GM19372 (cell line): ENCODE data around the gene RSU1.
"Not testable (repeated sequence)": the region's sequence is repeated elsewhere in the genome, so short reads cannot be mapped to it uniquely, and the experiment has no call there.

ENCODE experiments used
- ATAC-seq: cut with Tn5 transposase; IDR thresholded peaks from one replicate; pipeline ENCODE4 v1.9.1; 2021; ENCODE audit warnings: mild to moderate bottlenecking, low read depth, moderate library complexity; ENCODE audit not compliant: unreplicated experiment

RSU1 gene

DNA sequence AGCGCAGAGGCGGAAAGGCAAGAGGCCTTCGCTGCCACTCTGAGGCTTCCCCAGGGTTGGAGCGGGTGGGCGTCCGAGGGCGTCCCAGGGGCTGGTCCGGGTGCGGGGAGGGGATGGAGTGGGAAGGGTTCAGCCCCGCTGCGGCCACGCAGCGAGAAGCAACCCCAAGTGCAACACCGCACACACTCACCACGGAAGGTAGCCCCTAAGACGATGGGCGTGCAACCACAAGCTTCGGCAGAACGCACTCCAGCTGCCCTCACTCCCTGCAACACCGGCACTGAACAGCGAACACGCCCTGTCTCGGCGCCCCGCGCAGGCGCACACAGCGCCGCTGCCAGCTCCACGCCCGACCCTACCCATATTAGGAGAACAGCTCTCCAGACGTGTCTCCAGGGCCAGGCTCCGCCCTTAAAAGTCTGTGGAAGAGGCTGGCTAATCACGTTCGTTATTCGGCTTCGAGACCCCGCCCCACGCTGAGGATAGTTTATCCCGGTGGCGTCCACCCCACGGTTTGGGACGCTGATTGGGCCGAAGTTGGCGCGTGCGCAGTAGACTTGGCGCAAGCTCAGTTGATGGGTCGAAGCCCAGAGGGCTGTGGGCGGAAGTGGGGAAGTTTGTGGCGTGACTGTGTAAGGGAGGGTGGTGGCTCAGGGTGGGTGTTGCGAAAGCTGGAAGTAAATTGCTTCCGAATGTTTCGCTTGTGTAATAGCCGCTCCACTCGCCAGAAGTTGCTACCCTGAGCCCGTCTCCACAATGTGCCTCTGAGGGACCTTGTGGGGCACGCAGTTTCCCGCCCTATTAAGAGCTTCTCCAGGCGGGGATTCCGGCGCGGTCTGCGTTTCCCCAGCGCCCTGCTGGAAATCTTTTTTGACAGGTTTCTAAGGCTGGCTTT, at the start of gene RSU1:
Gene RSU1 (minus strand): TSS at position 300 of the 895 bp plus-strand sequence. CDS start 343 bp downstream, outside the sequence.
- peak; percentile 98 for ATAC-seq

- ATAC-seq: no peak
These were observed 49.5 kb upstream of the RSU1 start for GRCh38 chr10:16866541-16867275.

- no peak for ATAC-seq
These were observed 48.5 kb upstream of the RSU1 start for GRCh38 chr10:16865766-16866165.

DNA sequence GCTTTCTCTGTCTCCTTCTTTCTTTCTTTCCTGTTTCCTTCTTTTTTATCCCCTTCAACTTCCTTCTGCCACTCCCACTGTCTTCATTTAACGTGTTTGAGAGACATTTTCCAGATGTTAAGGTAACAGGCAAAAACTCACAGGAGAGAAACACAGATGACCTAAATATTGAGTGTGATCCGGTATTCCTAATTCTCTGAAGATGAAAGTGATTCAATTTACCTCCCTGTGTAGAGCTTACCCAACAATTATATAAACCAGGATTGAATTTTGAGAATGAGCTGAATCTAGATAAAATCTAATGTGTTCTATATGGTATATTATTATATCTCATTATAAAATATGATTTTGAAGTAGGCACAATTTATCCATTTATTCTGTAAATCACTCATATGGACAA, 46.5 kb upstream of the RSU1 start:
- ATAC-seq: no peak

DNA sequence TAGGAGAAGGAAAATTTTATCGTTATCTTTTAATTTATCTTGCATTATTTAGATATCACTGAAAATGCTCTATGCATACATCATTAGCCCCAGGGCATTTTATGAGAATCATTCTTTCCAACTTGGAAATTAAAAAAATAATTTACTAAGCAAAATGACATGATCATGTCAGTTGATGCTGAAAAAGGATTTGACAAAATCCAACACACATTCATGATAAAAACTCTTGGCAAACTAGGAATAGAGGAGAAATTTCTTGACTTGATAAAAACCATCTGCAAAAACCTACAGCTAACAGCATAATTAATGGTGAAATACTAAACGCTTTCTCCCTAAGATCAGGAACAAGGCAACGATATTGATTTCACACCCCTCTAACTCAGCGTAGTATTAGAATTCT, 40.2 kb upstream of the RSU1 start:
- ATAC-seq: no peak

- ATAC-seq: no peak
These were observed 39.3 kb upstream of the RSU1 start for GRCh38 chr10:16856567-16856966.

DNA sequence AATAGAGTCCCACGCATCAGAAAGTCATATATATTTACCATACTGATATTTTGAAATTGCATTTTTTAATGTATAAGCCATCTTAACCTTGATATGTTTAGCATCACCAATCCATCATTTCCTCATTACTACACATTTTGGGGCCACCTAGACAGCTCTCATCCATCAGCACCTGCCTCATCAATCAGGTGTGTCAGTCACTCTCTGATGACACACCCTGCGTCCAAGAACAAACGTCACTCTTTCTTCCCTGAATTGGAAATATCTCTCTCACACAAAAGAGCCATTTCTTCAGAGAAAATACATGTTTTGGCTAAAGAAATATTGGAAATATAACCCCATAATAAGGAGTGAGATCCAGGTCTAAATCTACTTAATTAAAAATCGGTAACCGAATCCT, 38.9 kb upstream of the RSU1 start:
- no peak for ATAC-seq

GRCh38 chr10:16854623-16855022, 37.4 kb upstream of the RSU1 start:
- no peak for ATAC-seq

DNA sequence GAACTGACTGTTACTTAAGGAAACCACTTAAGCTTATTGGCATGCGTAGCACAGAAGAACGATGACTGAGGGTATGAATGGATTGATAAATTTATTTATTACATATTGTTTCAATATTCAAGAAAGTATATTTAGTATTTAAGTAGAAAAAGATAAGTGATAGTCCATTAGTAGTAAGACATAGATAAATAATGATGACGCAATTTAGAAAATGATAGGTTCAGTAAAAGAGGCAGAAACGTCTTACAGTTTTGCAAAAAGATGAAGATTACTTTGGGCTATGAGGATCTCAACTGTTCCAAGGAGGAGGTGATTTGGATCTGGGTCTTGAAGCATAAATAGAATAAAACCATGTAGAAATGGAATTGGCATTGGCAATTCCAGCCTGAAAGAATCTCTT, 36.6 kb upstream of the RSU1 start:
- ATAC-seq: no peak

GRCh38 chr10:16853201-16853600, 36.0 kb upstream of the RSU1 start:
- ATAC-seq: no peak

- no peak for ATAC-seq
These were observed 35.4 kb upstream of the RSU1 start for GRCh38 chr10:16852624-16853023.

GRCh38 chr10:16848562-16849154, 31.4 kb upstream of the RSU1 start:
- no peak for ATAC-seq

GRCh38 chr10:16847644-16848043, 30.4 kb upstream of the RSU1 start:
- ATAC-seq: no peak

DNA sequence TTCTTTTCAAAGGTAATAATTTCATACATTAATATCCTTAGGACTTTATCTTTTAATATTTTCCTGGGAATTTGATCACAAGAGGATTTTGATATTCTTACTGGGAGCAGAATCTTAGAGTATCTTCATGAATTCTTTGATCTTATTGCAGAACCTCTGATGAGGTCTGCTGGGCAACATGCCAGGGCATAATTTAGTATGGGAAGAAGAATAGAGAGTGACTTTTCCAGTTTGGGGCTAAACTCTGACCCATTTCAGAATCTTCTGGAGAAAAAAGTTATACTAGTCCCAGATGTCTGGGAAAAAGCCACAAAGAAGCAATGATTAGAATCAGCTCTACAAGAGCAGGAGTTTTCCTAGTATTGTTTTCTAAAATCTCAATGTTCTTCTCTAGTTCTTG, 28.0 kb upstream of the RSU1 start:
- no peak for ATAC-seq

- no peak for ATAC-seq
These were observed 26.1 kb upstream of the RSU1 start for GRCh38 chr10:16843252-16843870.

DNA sequence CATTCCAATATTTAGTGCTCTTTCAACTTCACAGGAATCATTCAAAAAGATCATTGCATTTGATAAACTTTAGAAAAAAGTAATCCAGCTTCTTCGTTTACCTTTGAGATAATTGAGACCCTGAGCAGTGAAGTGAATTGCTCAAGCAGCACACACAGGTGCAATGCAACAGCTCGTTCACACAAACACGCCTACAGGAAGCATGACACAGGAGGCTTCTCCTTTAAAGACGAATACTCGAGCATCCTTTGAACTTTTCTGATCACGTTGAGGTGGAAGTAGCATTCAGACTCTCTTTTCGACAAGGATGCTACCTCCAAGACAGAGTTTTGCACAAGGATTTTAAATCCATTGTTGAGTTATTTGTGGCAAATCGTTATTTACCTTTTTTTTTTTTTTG, 18.0 kb upstream of the RSU1 start:
- ATAC-seq: no peak

DNA sequence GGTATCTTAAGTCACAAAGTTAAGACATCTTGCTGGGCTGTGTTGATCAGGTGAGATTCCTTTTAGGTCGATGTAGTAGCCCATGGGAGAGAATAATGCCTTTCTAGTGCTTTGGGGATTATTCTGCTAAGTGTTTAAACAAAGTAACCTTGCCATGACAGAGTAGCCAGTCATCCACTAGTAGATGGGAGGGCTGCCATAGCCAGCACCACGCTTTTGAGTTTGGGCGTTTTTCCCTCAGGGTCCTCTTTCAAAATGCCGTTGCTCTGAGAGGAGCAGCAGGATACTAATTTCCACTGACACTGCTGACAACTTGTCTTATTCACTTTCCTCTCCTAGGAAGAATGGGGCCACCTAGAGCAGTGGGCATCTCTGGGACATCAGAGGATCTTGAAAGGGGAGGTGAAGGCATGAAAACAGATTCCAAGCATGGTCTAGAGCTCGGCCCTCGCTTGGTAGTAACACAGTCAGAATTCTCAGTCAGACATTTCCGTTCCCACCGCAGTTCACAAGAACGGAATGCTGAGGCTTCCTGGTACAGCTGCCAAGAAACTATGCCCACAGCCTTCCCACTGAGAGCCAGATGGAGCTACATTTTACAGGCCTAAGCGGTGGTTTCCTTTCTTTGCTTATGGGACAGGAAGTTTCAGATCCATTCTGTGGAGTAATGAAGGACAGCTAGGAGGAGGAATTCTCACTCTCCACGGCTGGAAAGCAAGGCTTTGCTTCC, 15.3 kb upstream of the RSU1 start:
- ATAC-seq: no peak

- ATAC-seq: no peak
These were observed 11.5 kb upstream of the RSU1 start for GRCh38 chr10:16828701-16829175.

DNA sequence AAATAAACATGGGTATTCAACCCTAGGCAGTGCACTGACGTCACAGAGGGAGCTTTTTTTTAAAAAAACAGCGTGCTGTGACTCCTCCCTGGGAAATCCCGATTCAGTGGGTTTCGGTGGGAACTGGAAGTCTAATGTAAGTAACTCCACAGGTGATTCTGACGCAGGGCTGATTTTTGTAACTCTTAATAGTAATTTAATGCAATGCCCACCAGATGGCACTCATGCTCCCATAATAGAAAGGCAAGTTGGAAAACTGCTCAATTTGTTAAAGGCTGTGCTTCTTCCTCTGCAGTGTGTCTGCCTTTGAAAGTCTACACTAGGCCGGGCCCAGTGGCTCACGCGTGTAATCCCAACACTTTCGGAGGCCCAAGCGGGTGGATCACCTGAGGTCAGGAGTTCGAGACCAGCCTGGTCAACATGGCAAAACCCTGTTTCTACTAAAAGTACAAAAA, 10.9 kb upstream of the RSU1 start:
- ATAC-seq: peak; percentile 81

DNA sequence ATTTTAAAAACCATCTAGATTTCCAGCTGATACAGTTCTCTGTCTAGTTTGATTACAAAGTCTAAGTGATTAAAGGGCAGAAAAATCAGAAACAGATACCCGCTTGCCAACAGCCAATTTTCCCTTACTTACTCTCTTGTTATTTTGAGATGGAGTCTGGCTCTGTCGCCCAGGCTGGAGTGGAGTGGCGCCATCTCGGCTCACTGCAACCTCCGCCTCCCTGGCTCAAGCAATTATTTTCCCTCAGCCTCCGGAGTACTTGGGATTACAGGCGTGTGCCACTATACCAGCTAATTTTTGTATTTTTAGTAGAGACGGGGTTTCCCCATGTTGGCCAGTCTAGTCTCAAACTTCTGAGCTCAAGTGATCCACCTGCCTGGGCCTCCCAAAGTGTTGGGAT, 10.2 kb upstream of the RSU1 start:
- ATAC-seq: not testable (repeated sequence)
